ENCODE data around the gene CDK14.

The CDK14 gene

DNA sequence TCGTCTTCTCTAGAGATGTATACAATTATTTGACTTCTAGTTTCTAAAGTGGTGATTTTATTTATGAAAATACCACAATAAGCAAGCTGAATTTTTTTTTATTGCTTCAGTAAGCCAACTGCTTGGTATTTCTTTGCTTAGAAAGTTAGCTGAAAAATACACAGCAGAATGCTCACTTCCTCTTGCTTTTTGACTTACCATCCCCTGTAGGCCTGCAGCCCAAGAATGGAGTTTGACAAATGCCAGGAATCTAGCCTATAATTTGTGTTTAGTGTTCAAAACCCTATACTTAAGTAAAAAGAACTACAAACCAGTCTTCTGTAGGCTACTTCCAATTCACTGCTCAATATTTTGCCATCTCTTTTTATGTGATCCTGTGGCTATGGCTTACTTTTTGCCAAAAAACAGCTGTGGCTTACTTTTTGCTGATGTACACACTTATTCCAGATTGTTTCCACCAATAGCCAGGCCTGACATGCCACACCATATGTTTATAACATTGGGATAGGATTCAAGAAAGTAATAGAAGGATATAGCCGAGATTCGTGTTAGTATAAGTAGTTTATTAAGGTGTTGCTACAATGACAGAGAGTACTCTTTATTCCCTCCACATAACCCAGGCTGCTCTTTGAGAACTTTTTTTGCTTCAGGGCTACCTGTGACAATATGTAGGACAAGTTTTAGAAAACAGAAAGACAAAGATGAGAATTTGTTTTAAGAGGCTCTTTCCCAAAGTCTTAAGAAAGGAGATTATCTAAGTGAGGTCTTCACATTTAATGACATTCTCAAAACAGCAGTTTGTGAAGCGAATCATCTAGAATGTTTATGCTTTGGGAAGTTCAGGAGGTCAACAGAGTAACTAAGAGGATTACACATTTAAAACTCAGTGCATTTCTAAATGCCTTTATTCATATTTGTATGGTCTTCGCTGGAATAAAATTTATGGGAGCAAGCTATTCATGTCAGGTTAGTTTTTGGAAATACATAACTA, 404.2 kb downstream of the CDK14 start:
- no peak for DNase-seq (ENCODE audit: low read depth in 2 of 2)

DNA sequence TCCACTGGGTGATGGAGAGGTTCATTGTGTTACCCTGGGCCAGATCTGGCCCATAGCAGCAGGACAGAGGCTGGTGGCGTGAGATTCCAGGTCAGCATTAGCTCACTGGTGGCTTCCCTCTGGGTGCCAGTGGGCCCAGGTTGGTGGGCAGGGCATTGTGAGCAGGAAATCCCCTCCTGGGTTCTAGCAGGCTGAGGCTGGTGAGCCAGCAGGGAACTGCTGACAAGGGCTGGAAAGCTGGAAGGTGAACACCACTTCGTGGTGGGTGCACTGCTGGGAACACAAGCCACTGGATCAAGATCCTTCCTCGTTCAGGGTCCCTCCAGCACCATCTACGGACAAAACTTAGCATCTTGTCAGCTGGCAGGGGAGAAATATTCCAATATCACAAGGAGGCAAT, 408.9 kb downstream of the CDK14 start:
- DNase-seq (ENCODE audit: low read depth in 2 of 2) = no peak

DNA sequence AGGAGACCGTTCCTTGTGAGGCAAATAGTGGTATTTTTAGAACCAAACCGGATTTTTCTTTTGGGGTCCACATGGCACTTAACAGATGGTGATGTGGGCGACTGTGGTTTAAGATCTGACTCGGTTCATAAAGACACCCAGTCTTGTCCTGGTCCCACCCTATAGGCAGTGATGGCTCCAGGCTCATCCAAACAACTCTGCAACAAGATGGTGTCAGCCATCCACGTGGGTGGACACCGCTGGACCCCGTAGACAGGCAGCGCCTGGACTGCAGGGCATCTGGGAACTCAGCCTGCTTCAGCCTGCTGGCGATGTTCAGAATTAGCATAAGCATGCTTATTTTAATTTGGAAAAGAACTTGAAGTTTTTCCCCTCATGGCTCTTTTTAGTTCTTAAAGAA, 409.7 kb downstream of the CDK14 start:
- DNase-seq (ENCODE audit: low read depth in 2 of 2) = no peak

DNA sequence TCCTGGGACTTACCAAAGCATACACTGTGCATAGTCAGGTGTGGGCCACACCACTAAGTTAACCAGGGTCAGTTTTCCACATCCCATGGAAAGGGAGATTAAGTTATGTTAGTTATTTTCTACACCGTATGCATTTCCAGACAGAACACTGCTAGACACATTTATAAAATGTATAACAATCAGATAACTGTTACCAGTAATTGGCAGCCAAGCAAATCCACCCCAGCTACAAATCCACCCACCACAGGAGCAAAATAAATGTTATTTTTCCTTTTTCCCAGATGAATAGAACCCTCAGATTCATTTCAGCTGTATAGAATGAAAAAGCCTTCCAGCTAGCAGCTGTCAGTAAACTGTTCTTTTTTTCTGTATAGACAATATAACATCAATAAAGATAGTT, 411.2 kb downstream of the CDK14 start:
- DNase-seq (ENCODE audit: low read depth in 2 of 2) = no peak

DNA sequence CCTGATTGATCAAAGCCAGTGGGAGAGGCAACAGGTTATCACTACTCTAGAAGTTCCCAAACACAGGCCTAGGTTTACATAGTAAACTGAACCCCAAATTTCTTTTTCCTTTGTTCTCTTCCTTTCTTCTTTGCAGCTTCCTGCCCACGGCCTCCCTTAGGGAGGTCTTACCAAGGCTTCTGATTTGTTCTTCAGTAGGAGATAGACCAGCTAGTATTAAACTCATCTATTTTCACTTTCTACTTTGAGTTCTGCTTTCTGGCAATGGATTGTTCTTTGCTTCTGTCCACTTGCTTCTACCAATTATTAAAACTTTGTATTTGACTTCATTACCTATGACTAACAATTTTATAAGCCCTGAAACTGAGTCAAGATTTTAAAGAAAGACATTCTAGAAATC, 417.0 kb downstream of the CDK14 start:
- DNase-seq (ENCODE audit: low read depth in 2 of 2) = no peak

DNA sequence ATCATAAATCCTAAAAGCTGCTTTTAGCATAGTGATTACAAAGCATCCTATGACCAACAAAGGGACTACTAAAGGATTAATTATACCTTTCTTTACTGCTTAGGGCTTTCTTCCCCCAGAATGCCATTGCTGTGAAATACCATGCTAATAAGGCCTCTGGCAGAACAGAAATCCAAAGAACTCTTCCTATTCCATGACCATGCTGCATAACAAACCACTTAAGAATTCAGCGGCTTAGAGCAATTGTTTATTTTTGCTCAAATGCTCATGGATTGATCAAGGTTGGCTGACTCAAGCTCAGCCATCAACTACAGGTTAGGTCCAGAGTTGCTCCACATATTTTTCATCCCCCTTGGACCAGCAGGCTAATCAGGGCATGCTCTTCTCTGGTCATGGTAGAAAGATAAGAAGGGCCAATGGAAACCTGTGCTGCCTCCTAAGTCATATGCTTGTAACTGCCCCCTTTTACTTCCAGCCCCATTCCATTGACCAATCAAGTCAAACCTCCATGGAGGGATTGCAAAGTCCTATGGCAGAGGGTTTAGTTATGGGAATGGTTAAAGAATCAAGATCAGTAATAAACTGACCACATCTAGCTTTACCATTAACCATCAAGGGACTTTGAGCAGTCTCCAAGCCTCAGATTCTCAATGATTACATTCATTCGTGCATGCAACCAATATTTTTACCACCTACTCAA, 423.7 kb downstream of the CDK14 start:
- DNase-seq (ENCODE audit: low read depth in 2 of 2) = no peak

DNA sequence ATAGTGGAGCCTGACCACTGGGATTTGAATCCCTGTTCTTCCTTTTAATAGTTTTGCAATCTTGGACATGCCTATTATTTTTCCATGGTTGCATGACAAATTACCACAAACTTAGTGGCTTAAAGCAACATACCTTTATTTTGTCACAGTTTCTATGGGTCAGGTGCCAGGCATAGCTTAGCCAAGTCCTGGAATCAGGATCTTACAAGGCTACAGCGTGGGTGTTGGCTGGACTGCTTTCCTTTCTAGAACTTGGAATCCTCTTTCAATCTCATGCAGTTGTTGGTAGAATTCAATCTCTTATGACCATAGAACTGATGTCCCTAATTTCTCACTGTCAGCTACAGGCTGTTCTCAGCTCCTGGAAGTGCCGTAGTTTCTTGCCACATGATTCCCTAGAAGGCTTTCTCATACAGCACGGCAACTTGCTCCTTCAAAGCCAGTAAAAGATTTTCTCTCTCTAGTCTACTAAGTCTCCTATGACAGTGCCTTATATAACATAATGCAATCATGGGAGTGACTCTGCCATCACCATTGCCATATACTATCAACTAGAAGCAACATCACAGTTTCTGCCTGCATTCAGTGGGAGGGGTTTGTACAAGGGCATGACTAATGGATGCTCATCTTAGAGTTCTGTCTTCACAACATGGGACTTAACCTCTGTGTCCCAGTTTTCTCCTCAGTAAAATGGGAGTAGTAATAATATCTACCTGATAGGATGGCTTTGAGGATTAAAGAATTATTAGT, 424.7 kb downstream of the CDK14 start:
- DNase-seq (ENCODE audit: low read depth in 2 of 2) = no peak

DNA sequence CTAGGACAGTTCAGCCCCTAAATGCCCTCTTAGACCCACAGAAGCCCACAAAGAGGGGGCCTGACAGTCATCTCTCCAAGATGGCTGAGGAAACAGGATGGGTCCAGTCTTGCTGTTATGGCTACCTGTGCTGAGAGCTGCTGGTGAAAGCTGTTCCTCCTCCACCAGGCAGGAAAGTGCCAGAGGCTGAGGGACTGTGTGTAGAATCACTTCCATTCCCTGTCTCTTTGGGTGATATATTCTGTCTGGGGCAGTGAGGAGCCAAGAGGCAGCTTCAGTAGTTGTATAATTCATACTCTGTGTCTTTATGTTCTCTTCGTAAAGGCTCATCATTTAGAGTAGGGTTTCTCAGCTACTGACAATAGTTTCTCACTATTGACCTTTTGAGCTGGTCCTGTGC, 425.8 kb downstream of the CDK14 start:
- no peak for DNase-seq (ENCODE audit: low read depth in 2 of 2)

DNA sequence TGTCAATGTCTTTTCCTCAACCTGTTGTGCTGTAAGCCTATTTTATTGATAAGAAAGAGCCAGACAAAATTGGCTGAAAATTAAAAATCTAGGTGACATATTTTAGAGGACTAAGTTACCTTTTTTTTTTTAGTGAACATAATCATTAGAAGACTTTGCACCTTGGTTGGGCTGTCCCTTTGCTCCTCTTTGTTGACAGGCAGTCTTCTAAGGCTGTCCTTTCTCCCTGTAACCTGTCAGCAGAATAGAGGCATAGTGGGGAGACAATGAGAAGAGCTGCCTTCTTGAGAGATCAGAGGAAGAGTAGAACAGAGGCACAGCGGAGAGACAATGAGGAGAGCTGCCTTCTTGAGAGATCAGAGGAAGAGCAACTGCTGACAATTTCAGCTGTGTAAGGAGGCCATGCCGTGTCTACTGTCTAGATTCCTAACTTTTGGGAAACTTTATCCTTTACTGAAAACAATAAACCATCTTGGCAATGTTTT, 429.8 kb downstream of the CDK14 start:
- DNase-seq (ENCODE audit: low read depth in 2 of 2) = no peak

DNA sequence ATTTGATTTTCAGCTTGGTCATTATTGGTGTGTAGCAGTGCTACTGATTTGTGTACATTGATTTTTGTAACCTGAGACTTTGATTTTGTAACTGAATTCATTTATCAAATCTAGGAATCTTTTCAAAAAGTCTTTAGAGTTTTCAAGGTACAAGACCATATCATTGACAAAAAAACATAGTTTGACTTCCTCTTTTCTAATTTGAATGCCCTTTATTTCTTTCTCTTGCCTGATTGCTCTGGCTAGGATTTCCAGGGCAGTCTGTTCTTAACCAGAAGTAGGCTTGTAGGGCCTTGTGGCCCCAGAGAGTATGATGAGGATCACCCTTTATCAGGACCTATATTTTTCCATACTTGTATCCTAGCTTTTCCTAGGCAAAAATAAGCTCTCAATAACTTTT, 433.6 kb downstream of the CDK14 start:
- DNase-seq (ENCODE audit: low read depth in 2 of 2) = no peak

DNA sequence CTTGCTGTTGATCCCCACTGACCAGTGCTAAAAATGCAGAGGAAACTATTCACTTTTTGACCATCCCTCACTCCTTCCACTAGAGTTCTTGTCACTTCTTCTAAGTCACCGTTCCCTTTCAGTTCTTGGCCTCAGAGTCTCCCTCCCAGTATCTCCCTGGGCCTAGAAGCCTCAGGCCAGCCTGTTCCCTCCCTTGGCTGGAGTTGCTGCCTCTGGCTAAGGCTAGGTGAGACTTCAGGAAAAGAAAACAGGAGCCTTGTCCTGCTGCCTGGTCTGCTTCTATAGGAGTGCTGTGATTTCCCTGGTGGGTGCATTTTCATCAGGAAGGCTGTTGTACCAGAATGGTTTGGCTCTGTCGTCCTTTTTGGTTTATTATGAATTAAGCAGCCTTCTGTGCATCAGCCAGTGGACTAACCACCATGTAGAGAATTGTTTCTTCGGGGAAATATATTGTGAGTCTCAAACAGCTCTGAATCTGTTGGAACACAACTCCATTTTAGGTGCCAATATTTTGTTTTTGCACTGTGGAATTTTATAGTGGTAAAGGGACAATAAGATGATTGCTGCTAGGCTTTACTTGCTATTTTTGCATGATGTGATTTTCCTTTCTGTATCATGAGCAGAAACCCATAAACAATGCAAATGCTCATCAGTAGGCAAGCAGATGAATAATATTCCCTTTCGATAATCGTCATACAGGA, 434.7 kb downstream of the CDK14 start:
- DNase-seq (ENCODE audit: low read depth in 2 of 2) = no peak

DNA sequence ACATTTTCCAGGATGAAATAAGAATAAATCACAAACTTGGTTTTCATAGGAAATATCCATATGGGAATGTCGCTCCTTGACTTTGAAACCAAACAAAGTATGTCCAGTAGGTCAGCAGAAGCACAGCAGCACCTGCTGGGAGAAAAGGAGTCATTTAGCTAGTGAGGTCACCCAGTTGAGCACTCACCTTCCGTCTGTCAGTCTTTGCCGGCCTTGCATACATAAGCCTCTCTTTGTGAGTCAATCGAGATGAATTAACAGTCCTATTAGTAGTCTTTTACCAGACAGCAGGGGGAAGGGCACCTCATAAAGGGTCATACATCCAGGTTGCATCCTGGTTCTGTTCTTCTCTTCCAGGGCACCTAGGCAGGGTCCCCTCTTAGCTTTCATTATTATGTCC, 435.6 kb downstream of the CDK14 start:
- no peak for DNase-seq (ENCODE audit: low read depth in 2 of 2)

DNA sequence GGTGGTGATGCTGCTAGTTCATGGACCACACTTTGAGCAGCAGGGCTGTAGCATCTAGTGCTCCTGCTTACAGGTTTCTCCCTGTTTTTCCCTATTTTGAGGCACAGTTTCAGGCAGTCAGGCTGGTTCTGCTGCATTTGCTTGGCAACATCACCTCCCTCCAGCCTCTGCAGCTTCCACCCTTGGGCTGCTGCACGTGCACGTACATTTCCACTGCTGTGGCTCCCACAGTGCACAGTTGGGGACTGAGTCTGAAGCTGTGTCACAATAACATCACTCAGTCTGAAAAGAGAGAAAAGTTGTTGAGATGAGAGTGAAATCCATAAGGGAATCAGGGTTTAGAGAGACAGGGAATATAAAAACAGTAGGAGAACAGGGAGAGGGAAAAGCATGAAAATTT, 437.5 kb downstream of the CDK14 start:
- DNase-seq (ENCODE audit: low read depth in 2 of 2) = no peak

DNA sequence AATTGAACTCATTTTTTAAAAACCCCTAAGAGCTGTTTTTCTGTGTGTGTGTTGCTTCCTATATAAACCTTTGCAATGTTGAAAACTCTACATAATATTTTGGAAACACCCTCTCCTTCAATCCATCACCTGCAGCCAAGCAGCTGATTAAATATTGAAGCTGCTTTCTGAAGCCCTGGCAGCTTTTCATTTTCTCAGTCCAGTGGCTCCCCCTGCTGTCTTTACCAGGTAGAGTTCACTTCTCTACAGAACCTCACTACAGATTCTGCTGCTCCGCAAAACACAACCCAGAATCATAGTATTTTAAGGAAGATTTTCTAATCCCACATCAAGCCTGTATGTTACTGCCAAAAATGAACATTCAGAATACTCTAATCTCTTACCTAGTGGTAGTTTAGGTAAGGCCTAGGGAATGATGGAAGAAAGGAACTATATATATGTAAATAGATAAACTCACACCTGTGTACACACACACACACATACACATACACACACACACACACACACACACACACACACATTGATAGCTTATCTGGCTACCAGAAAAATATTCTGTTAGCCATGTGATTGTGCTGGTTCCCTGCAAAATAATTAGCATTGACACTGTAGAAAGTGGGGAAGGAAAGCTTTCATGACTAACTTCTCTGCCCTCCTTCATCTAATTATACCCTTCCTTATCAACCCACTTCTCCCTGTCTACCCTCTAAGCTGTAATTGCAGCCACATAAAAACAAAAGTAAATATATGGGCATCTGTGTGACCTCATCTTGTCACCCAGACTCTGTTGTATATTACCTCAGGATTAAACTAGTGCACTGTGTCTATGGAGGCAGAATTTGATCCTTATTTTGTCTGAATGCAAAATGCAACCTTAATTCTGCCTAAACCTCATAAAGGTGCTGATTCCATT, 438.6 kb downstream of the CDK14 start:
- DNase-seq (ENCODE audit: low read depth in 2 of 2) = no peak

DNA sequence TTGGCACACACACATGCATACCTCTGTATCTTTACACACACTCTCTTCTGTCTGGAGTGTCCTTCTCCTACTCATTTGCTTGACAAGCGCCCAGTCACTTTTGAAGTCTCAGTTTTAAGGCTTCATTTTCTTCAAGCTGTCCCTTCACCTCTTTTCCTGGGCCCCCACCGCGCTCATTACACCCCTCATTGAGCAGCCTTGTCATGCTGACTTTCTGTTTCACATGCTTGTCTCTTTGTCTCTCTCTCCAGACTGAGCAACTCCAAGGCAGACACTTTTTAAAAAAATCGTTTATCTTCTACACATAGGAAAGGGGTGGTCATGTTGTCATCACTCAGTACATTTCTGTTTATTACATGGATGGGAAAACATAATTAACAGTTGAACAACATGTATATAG, 442.9 kb downstream of the CDK14 start:
- no peak for DNase-seq (ENCODE audit: low read depth in 2 of 2)

DNA sequence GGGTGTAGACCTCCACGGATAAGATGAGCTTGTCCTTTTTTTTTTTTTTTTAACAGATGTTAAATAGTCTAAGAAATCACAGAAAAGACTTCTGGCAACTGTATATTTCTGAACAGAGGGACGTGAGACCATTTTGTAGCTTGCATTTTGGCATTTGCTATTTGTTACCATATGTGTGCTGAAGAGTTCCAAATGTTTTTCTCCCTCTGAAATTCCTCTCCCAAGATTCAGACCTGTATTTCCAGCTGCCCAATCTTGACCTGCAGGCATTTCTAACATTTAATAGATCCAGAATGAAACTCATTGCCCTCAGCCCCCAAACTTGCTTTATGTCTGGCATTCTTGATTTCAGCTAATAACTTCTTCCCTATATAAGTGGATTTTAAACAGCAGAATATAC, 445.0 kb downstream of the CDK14 start:
- no peak for DNase-seq (ENCODE audit: low read depth in 2 of 2)

DNA sequence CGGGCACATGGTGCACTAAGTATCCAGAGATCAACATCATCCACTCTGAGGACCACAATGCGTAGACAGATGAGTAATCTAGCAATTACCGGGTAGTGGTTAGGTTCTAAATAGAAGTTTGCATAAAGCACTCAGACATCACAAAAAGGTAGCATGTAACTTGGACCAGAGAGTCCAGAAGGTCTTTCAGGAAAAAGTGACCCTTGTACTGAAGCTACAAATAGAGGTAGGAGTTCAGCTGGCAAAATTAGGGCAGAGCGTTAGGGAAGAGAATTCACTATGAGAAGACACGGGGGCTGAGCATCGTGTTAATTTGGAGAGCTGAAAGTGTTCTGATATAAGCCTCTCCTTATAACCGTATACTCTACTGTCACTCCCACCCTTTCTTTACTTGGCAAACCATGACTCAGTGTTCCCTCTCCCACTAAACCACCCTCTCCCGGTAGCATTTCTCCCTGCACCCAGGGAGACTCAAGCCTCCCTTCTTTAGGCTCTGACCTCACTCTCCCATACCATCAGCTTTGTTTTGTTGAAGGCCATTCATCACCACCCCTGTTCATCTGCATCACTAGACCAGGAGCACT, 445.9 kb downstream of the CDK14 start:
- DNase-seq (ENCODE audit: low read depth in 2 of 2) = no peak

DNA sequence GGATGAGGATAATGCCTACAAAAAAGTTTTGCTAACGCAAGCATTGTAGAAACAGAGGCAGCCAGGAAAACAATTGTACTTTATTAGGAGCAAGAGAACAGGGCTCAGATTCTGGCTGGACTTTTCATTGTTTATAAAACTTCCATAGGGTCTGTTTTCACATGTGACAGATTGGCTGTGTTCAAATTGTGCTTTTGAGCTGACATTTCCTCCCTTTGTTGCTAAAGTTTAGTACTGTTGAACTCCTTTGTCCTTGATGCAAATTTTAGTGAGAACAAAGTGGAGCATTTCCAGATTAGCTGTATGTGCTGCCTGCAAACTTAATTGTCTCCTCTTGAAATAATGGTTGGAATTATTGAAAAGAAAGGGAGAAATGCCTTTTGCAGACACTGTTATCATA, 447.1 kb downstream of the CDK14 start:
- no peak for DNase-seq (ENCODE audit: low read depth in 2 of 2)

DNA sequence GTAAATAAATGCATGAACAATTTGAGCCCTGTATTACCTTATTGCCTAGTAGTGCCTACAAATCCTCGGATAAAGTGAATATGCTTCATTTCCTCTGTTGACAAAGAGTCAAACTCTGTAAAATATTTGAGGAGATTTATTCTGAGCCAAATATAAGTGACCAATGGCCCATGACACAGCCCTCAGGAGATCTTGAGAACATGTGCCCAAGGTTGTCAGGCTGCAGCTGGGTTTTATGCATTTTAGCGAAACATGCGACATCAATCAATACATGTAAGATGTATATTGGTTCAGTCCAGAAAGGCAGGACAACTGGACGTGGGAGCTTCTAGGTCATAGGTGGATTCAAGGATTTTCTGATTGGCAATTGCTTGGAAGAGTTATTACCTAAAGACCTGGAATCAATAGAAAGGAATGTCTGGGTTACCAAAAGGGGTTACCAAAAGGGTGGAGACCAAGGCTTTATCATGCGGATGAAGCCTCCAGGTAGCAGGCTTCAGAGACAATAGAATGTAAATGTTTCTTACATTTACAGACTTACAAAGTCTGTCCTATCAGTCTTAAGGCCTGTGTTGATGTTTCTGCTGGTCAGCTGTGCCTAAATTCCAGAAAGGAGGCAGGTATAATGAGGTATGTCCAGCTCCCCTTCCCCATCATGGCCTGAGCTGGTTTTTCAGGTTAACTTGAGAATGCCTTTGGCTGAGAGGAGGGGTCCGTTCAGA, 448.0 kb downstream of the CDK14 start:
- no peak for DNase-seq (ENCODE audit: low read depth in 2 of 2)

DNA sequence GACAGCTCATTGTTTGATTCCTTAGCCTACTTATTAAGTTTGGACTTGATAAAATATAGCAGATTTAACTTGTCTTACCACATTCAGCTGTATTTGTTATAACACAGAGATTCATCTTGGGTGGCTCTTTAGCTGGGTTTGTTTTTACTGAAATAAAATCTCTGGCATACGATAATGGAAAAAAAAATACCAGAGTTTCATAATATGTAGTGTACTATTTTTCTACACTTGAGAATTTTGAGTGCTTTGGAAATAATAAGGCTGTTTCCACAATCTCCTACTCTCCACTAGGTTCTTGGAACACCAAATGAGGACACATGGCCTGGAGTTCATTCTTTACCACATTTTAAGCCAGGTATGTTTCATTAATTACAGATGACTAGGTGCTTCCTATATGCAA, 449.5 kb downstream of the CDK14 start:
- no peak for DNase-seq (ENCODE audit: low read depth in 2 of 2)

All from stimulated activated CD8-positive, alpha-beta memory T cell treated with anti-CD3 and anti-CD28 coated beads, Interleukin-2, amount 100 ng/mL, for 1 hour (primary cell).